ENCODE measurements around the gene KIF3B. TPM values are rescaled to one million over a fixed set of nuclear protein-coding genes. Genes with fewer than 3 reads are reported as not detected.

KIF3B gene
- total and polyA plus RNA-seq, 2 of the 13 experiments (the other 11 are each of a cell fraction or from before 2014, with no cell fraction given): 23.6 to 28.8 TPM

DNA sequence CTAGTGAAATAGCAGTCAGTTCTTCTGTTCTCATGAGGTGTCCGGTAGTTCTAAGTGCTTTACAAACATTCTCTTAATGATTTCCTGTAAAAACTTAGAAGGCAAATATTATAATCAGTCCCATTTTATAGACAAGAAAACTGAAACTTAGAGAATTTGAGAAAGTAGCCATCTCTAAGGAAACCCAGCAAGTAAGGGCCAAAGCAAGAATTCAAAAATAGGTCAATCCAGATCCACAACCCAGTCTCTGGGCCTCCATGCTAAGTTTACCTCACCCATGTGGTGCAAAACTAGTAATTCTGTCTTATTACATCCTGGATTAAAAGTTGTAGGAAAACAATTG lies 53.1 kb downstream of the KIF3B start (continued):
- peak in 1 of 2 experiments; percentile 15; a peak in 2 of 4 replicates for TF ChIP-seq KLF16 (CRISPR knock-in tag; IDR thresholded peaks at IDR 0.05)
- TF ChIP-seq ZFP90 (CRISPR knock-in tag; IDR thresholded peaks at IDR 0.05; ENCODE audit: borderline replicate concordance): 0 out of 2 replicates have a peak, but pooled peaks have one; percentile 4
- peak; percentile 22 for TF ChIP-seq ASH2L (IDR thresholded peaks at IDR 0.05; ENCODE audit: insufficient read length, low read depth, low read length)
- no peak for TF ChIP-seq MAZ (IDR thresholded peaks at IDR 0.05; ENCODE audit: borderline replicate concordance, low read depth, low read length)
- no peak for TF ChIP-seq MAZ (CRISPR knock-in tag; IDR thresholded peaks at IDR 0.05; ENCODE audit: low read depth)
- TF ChIP-seq, protein P1, sequence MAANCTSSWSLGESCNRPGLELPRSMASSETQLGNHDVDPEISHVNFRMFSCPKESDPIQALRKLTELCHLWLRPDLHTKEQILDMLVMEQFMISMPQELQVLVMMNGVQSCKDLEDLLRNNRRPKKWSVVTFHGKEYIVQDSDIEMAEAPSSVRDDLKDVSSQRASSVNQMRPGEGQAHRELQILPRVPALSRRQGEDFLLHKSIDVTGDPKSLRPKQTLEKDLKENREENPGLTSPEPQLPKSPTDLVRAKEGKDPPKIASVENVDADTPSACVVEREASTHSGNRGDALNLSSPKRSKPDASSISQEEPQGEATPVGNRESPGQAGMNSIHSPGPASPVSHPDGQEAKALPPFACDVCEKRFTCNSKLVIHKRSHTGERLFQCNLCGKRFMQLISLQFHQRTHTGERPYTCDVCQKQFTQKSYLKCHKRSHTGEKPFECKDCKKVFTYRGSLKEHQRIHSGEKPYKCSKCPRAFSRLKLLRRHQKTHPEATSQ (CRISPR knock-in tag; IDR thresholded peaks at IDR 0.05; ENCODE audit: borderline replicate concordance): no peak
- TF ChIP-seq ELF3 (CRISPR knock-in tag; IDR thresholded peaks at IDR 0.05): peak; percentile 7; the same call in 1 of the 2 replicates
- peak; percentile 4 for TF ChIP-seq TEAD3 (CRISPR knock-in tag; optimal IDR thresholded peaks at IDR 0.05; ENCODE audit: borderline replicate concordance)
- TF ChIP-seq SCMH1 (CRISPR knock-in tag; IDR thresholded peaks at IDR 0.05; ENCODE audit: borderline replicate concordance): no peak
- 0 out of 2 replicates have a peak, but pooled peaks have one; percentile 7 for TF ChIP-seq ZMAT3 (CRISPR knock-in tag; conservative IDR thresholded peaks at IDR 0.05)
- peak; percentile 94 for TF ChIP-seq SSRP1 (CRISPR knock-in tag; IDR thresholded peaks at IDR 0.05)
- no peak for TF ChIP-seq NFKBIZ (CRISPR knock-in tag; IDR thresholded peaks at IDR 0.05)
- TF ChIP-seq RXRB (CRISPR knock-in tag; IDR thresholded peaks at IDR 0.05; ENCODE audit: borderline replicate concordance): 0 out of 2 replicates have a peak, but pooled peaks have one; percentile 5
- no peak; the same call in 1 of the 2 replicates for TF ChIP-seq IRF2 (CRISPR knock-in tag; IDR thresholded peaks at IDR 0.05)
- TF ChIP-seq TGIF2 (CRISPR knock-in tag; IDR thresholded peaks at IDR 0.05): no peak; the same call in 1 of the 2 replicates
